H1 (cell line): Measurements from ENCODE around the gene ANKRD13B. TPM values are rescaled to one million over a fixed set of nuclear protein-coding genes. Genes with fewer than 3 reads are reported as not detected.
A peak's percentile ranks its signal among the peaks of the same experiment; 100 is the strongest.

Source experiments
- CTCF ChIA-PET: fragments of 300-600 bp; sonication (Branson Sonifier 250); formaldehyde crosslinking; loops from one replicate; lab custom pipeline; 2021; ENCODE audit not compliant: partially characterized antibody; lab: Charles Lee
- POLR2A ChIA-PET: fragments of 300-600 bp; sonication (Branson Sonifier 250); formaldehyde crosslinking; loops from one replicate; lab custom pipeline; 2021; ENCODE audit warnings: inconsistent platforms; ENCODE audit not compliant: partially characterized antibody; lab: Charles Lee
- DNase-seq, 2 experiments: peaks; one replicate each; pipeline versions ENCODE4 v3.0.0 to v3.0.0-alpha.2; 2010 to 2022; ENCODE audit warnings: low spot score in 2 of 2, low read depth in 1 of 2, mixed read lengths in 1 of 2
- FAIRE-seq: peaks from 2 replicates; lab custom pipeline; 2011; peaks lifted over from hg19 to GRCh38; lab: Jason Lieb, UNC
- H2AFZ ChIP-seq: 2 replicates; pipeline ENCODE4 v1.8.1; 2012; ENCODE audit warnings: low read length, inconsistent platforms
- H2AK5ac ChIP-seq: 2 replicates; pipeline ENCODE4 v1.6.1; 2013; ENCODE audit warnings: low read depth, low read length
- H2BK120ac ChIP-seq: replicated peaks from 2 replicates; pipeline ENCODE3; 2013; ENCODE audit warnings: low read depth, low read length, inconsistent platforms
- H2BK12ac ChIP-seq: 2 replicates; pipeline ENCODE4 v1.6.1; 2013; ENCODE audit warnings: low read depth, low read length
- H2BK15ac ChIP-seq: 2 replicates; pipeline ENCODE4 v1.6.1; 2013; ENCODE audit warnings: low read length
- H2BK20ac ChIP-seq: 2 replicates; pipeline ENCODE4 v1.6.1; 2013; ENCODE audit warnings: low read length
- H2BK5ac ChIP-seq: 2 replicates; pipeline ENCODE4 v1.6.1; 2013; ENCODE audit warnings: low read depth, low read length
- H3K14ac ChIP-seq: 2 replicates; pipeline ENCODE4 v1.6.1; 2013; ENCODE audit warnings: inconsistent platforms; ENCODE audit not compliant: insufficient read length
- H3K18ac ChIP-seq: 2 replicates; pipeline ENCODE4 v1.6.1; 2013; ENCODE audit warnings: low read length; ENCODE audit errors: extremely low read depth
- H3K23ac ChIP-seq: 2 replicates; pipeline ENCODE4 v1.6.1; 2013; ENCODE audit warnings: inconsistent platforms; ENCODE audit not compliant: insufficient read length
- H3K23me2 ChIP-seq: 2 replicates; pipeline ENCODE4 v1.6.1; 2013; ENCODE audit warnings: low read depth, low read length
- H3K27ac ChIP-seq: 2 replicates; pipeline ENCODE4 v1.6.1; 2011; ENCODE audit warnings: low read depth, low read length, inconsistent platforms
- H3K27me3 ChIP-seq, 4 experiments: replicated peaks in 1 of 4; 1 replicate in 1 of 4; 2 replicates in 3 of 4; pipeline versions ENCODE4 v1.6.1 to v1.8.1; 2011 to 2013; ENCODE audit warnings: low read length in 3 of 4, mild to moderate bottlenecking in 3 of 4, inconsistent platforms in 2 of 4, mixed read lengths in 2 of 4, moderate library complexity in 1 of 4; ENCODE audit not compliant: control insufficient read depth in 3 of 4, insufficient read depth in 3 of 4; ENCODE audit errors: extremely low read depth in 1 of 4
- H3K36me3 ChIP-seq, 4 experiments: 2 replicates each; pipeline versions ENCODE4 v1.6.1 to v1.8.1; 2011 to 2013; ENCODE audit warnings: mild to moderate bottlenecking in 4 of 4, low read length in 3 of 4, moderate library complexity in 2 of 4, control low read depth in 1 of 4, inconsistent platforms in 1 of 4; ENCODE audit not compliant: insufficient read depth in 4 of 4, control insufficient read depth in 2 of 4
- H3K4ac ChIP-seq: replicated peaks from 2 replicates; pipeline ENCODE3; 2013; ENCODE audit warnings: low read length, low read depth, mixed read lengths, inconsistent platforms; ENCODE audit not compliant: insufficient read length
- H3K4me1 ChIP-seq, 4 experiments: replicated peaks in 1 of 4; 1 replicate in 1 of 4; 2 replicates in 3 of 4; pipeline versions ENCODE4 v1.6.1 to v1.8.1; 2011 to 2013; ENCODE audit warnings: low read length in 3 of 4, inconsistent platforms in 2 of 4, mixed read lengths in 1 of 4; ENCODE audit not compliant: insufficient read depth in 4 of 4, control insufficient read depth in 3 of 4
- H3K4me2 ChIP-seq, 2 experiments: 2 replicates each; pipeline versions ENCODE4 v1.6.1 to v1.8.1; 2011 to 2013; ENCODE audit warnings: low read depth in 2 of 2, low read length in 2 of 2, control low read depth in 1 of 2, inconsistent platforms in 1 of 2, mild to moderate bottlenecking in 1 of 2; ENCODE audit not compliant: insufficient read depth in 1 of 2
- H3K4me3 ChIP-seq, 4 experiments: fragments of 200-600, 300-600 bp in 1 of 4; sonication (generic), shearing (Covaris generic), sonication (Bioruptor Twin) in 1 of 4; 2 replicates each; pipeline versions ENCODE4 v1.5.1 to v1.8.1; 2011 to 2016; ENCODE audit warnings: low read length in 4 of 4, low read depth in 3 of 4, control low read depth in 2 of 4, inconsistent platforms in 2 of 4, mild to moderate bottlenecking in 2 of 4, mixed read lengths in 1 of 4, moderate library complexity in 1 of 4; ENCODE audit not compliant: insufficient read depth in 2 of 4; ENCODE audit errors: extremely low read depth in 1 of 4
- H3K56ac ChIP-seq: replicated peaks from 2 replicates; pipeline ENCODE3; 2013; ENCODE audit warnings: low read depth, mild to moderate bottlenecking, mixed read lengths, low read length, inconsistent platforms; ENCODE audit not compliant: insufficient read length
- H3K79me1 ChIP-seq: 2 replicates; pipeline ENCODE4 v1.6.1; 2013; ENCODE audit warnings: low read depth, low read length, control low read depth
- H3K79me2 ChIP-seq, 2 experiments: 2 replicates each; pipeline versions ENCODE4 v1.6.1 to v1.8.1; 2012 to 2013; ENCODE audit warnings: low read length in 2 of 2, mild to moderate bottlenecking in 2 of 2, inconsistent platforms in 1 of 2; ENCODE audit not compliant: insufficient read depth in 2 of 2, control insufficient read depth in 1 of 2
- H3K9ac ChIP-seq, 4 experiments: replicated peaks in 1 of 4; 1 replicate in 1 of 4; 2 replicates in 3 of 4; pipeline versions ENCODE4 v1.6.1 to v1.8.1; 2011 to 2013; ENCODE audit warnings: low read depth in 3 of 4, low read length in 3 of 4, control low read depth in 2 of 4, mild to moderate bottlenecking in 2 of 4, moderate library complexity in 2 of 4, inconsistent platforms in 1 of 4; ENCODE audit errors: extremely low read depth in 1 of 4
- H3K9me3 ChIP-seq, 2 experiments: 2 replicates each; pipeline versions ENCODE4 v1.6.1 to v1.8.1; 2012 to 2013; ENCODE audit warnings: mild to moderate bottlenecking in 2 of 2, moderate library complexity in 2 of 2, control low read depth in 1 of 2, inconsistent platforms in 1 of 2, low read depth in 1 of 2, low read length in 1 of 2, mixed read lengths in 1 of 2; ENCODE audit not compliant: insufficient read depth in 2 of 2
- H4K20me1 ChIP-seq, 2 experiments: replicated peaks in 1 of 2; 2 replicates each; pipeline versions ENCODE3 to v1.8.1; 2011 to 2013; ENCODE audit warnings: inconsistent platforms in 2 of 2, low read length in 2 of 2, mild to moderate bottlenecking in 1 of 2; ENCODE audit not compliant: insufficient read depth in 2 of 2, control insufficient read depth in 1 of 2
- H4K5ac ChIP-seq: 2 replicates; pipeline ENCODE4 v1.6.1; 2013; ENCODE audit warnings: low read length, low read depth, mixed read lengths, inconsistent platforms; ENCODE audit not compliant: insufficient read length
- H4K8ac ChIP-seq: 2 replicates; pipeline ENCODE4 v1.8.0; 2013; ENCODE audit warnings: mild to moderate bottlenecking, moderate library complexity, low read length, inconsistent platforms; ENCODE audit not compliant: insufficient read depth; ENCODE audit errors: extremely low read depth
- H4K91ac ChIP-seq: replicated peaks from 2 replicates; pipeline ENCODE3; 2013; ENCODE audit warnings: low read length, mixed read lengths, inconsistent platforms; ENCODE audit not compliant: insufficient read length
- EP300 ChIP-seq, 2 experiments: IDR thresholded peaks; 1 replicate in 1 of 2; 2 replicates in 1 of 2; pipeline ENCODE4 v1.6.1; 2011 to 2012; ENCODE audit warnings: low read depth in 2 of 2, low read length in 2 of 2, mild to moderate bottlenecking in 2 of 2, borderline replicate concordance in 1 of 2, inconsistent platforms in 1 of 2, moderate library complexity in 1 of 2
- SP4 ChIP-seq: IDR thresholded peaks from 2 replicates; pipeline ENCODE4 v1.6.1; 2012; ENCODE audit warnings: low read length, inconsistent platforms
- ZNF274 ChIP-seq: IDR thresholded peaks from 2 replicates; pipeline ENCODE4 v1.7.0; 2012; ENCODE audit warnings: low read length, borderline replicate concordance; ENCODE audit errors: extremely low read depth
- WGBS, 2 experiments: shearing (Covaris generic) in 1 of 2; methylation state at CpG; one replicate each; pipeline versions ENCODE4 v1.1.6 to v1.1.7; 2013 to 2015; ENCODE audit warnings: low lambda C conversion rate in 2 of 2, mixed read lengths in 2 of 2, inconsistent platforms in 1 of 2, low coverage in 1 of 2, missing lambda C conversion rate in 1 of 2; ENCODE audit not compliant: insufficient replicate concordance in 2 of 2, insufficient coverage in 1 of 2, insufficient read length in 1 of 2; ENCODE audit errors: extremely low coverage in 1 of 2, missing lambda C conversion rate in 1 of 2; 5-methylcytosine and 5-hydroxymethylcytosine counted together
- polyA plus RNA-seq, 7 experiments: library from polyadenylated mRNA; depleted of rRNA in 3 of 7; stranded (reverse) in 5 of 7; unstranded in 2 of 7; fragments of >200 nt in 5 of 7; fragments of 200-250 nt in 2 of 7; gene quantifications; 1 replicate in 5 of 7; 2 replicates in 1 of 7; 4 replicates in 1 of 7; pipeline versions ENCODE4 v1.2.1 to v1.2.3, GENCODE V29; 2011 to 2013; ENCODE audit warnings: missing spikeins in 2 of 7, mixed read lengths in 2 of 7
- total RNA-seq: library from RNA; stranded (reverse); fragmentation: NEBNext Ultra II Directional; extraction: Animal tissue kit (Norgen Biotek cat#: 25700); gene quantifications from 2 replicates; pipeline ENCODE4 v1.2.1, GENCODE V29; 2021

The ANKRD13B gene
- total and polyA plus RNA-seq, 2 of the 8 experiments (the other 6 are each of a cell fraction or from before 2014, with no cell fraction given): 16.4 to 48.5 TPM

DNA sequence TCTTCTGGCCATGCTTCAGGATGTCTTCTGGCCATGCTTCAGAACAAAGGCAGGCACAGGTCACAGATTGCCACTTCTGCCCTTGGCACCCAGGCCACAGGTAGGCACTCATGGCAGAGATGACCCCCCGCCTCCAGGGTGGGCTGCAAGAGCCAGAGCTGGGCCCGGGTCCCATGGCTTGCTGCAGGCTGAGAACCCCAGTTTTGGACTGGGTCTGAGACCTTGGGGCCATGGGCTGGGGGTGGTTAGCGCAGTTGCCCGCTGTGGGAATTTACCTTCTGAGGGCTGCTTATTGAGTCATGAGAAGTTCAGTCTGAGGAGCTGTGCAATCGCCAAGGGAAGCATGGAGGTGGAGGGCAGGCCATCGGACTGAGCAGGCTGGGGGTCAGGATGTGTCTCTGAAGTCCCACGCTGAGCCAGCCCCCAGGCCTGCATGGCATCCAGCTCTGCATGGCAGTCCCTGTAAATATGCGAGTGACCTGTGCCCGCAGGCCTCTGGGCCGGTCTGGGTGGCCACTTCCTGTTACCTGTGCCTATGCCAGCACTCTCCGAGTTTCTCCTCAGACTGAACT lies 1.7 kb downstream of the ANKRD13B start:
- ChIA-PET CTCF (interaction anchor here (0.8 to 5.0 kb wide), 9 partner anchors 9 to 642 kb away, joined by 3 to 167 read pairs (median 5); partner anchors contain the start of gene TP53I13), POLR2A (interaction anchor here (0.9 to 3.2 kb wide), 4 partner anchors 13 to 23 kb away, joined by 4 to 12 read pairs (median 4); no protein-coding TSS in a partner anchor)
- no peak overlapping the region; the same call in 1 of the 2 replicates for H2AK5ac ChIP-seq
- no peak overlapping the region for H4K91ac ChIP-seq
- no peak overlapping the region for H3K23ac ChIP-seq
- H2BK12ac ChIP-seq: no peak overlapping the region; the same call in 1 of the 2 replicates
- 77% methylated on average over 11 of the region's 11 CpGs; no CpG with 5 or more reads in 1 of the 2 experiments for WGBS, 2 experiments
- H3K27ac ChIP-seq: no peak overlapping the region
- peaks cover 9% of the 10 kb centered on the region for H3K79me1 ChIP-seq
- H4K5ac ChIP-seq: no peak overlapping the region
- H2BK120ac ChIP-seq: no peak overlapping the region
- H3K18ac ChIP-seq: no peak overlapping the region; the same call in 1 of the 2 replicates
- H2BK5ac ChIP-seq: no peak overlapping the region; the same call in 1 of the 2 replicates
- DNase-seq: no peak
- H3K4me1 ChIP-seq: peaks cover 10 to 60% (median 39%) of the 10 kb centered on the region in 4 experiments
- no peaks in the 10 kb centered on the region for H3K36me3 ChIP-seq
- peak overlapping the region; percentile 86 to 93 for H3K4me2 ChIP-seq
- H2BK15ac ChIP-seq: 0 out of 2 replicates have a peak overlapping the region, but pooled peaks have one; percentile 29
- no peak overlapping the region for H3K9ac ChIP-seq
- peaks cover 0 to 6% (median 5%) of the 10 kb centered on the region in 4 experiments; a peak in 2 of 7 replicates for H3K27me3 ChIP-seq
- no peak for FAIRE-seq
- H4K8ac ChIP-seq: no peak overlapping the region; the same call in 1 of the 2 replicates
- no peak overlapping the region for H3K14ac ChIP-seq
- peak overlapping the region; percentile 75 for H3K4ac ChIP-seq
- H3K79me2 ChIP-seq: peaks cover 0 to 34% of the 10 kb centered on the region in 2 experiments; a peak in 2 of 4 replicates
- H2AFZ ChIP-seq: no peak overlapping the region
- H4K20me1 ChIP-seq: peaks cover 0 to 16% of the 10 kb centered on the region in 2 experiments
- H3K9me3 ChIP-seq: no peaks in the 10 kb centered on the region
- peaks cover 32% of the 10 kb centered on the region for H3K23me2 ChIP-seq
- H3K4me3 ChIP-seq: peak overlapping the region in 3 of 4 experiments; percentile 65 to 83 (median 70); a peak in 6 of 8 replicates
- H2BK20ac ChIP-seq: no peak overlapping the region
- no peak overlapping the region for H3K56ac ChIP-seq
- TF ChIP-seq EP300 (IDR thresholded peaks at IDR 0.05; ENCODE audit: borderline replicate concordance in 1 of 2, low read depth in 2 of 2, low read length in 2 of 2): no peak
- TF ChIP-seq ZNF274: no peak
- TF ChIP-seq SP4: no peak
- TF ChIP-seq, all 59 proteins: peak for 0
